ENCODE results near the gene VPS4A. TPM values are rescaled to one million over a fixed set of nuclear protein-coding genes. Genes with fewer than 3 reads are reported as not detected.

The VPS4A gene
- total and polyA plus RNA-seq, 2 of the 8 experiments (the other 6 are each of a cell fraction or from before 2014, with no cell fraction given) = 14.1 to 24.1 TPM

- TF ChIP-seq, protein P1, sequence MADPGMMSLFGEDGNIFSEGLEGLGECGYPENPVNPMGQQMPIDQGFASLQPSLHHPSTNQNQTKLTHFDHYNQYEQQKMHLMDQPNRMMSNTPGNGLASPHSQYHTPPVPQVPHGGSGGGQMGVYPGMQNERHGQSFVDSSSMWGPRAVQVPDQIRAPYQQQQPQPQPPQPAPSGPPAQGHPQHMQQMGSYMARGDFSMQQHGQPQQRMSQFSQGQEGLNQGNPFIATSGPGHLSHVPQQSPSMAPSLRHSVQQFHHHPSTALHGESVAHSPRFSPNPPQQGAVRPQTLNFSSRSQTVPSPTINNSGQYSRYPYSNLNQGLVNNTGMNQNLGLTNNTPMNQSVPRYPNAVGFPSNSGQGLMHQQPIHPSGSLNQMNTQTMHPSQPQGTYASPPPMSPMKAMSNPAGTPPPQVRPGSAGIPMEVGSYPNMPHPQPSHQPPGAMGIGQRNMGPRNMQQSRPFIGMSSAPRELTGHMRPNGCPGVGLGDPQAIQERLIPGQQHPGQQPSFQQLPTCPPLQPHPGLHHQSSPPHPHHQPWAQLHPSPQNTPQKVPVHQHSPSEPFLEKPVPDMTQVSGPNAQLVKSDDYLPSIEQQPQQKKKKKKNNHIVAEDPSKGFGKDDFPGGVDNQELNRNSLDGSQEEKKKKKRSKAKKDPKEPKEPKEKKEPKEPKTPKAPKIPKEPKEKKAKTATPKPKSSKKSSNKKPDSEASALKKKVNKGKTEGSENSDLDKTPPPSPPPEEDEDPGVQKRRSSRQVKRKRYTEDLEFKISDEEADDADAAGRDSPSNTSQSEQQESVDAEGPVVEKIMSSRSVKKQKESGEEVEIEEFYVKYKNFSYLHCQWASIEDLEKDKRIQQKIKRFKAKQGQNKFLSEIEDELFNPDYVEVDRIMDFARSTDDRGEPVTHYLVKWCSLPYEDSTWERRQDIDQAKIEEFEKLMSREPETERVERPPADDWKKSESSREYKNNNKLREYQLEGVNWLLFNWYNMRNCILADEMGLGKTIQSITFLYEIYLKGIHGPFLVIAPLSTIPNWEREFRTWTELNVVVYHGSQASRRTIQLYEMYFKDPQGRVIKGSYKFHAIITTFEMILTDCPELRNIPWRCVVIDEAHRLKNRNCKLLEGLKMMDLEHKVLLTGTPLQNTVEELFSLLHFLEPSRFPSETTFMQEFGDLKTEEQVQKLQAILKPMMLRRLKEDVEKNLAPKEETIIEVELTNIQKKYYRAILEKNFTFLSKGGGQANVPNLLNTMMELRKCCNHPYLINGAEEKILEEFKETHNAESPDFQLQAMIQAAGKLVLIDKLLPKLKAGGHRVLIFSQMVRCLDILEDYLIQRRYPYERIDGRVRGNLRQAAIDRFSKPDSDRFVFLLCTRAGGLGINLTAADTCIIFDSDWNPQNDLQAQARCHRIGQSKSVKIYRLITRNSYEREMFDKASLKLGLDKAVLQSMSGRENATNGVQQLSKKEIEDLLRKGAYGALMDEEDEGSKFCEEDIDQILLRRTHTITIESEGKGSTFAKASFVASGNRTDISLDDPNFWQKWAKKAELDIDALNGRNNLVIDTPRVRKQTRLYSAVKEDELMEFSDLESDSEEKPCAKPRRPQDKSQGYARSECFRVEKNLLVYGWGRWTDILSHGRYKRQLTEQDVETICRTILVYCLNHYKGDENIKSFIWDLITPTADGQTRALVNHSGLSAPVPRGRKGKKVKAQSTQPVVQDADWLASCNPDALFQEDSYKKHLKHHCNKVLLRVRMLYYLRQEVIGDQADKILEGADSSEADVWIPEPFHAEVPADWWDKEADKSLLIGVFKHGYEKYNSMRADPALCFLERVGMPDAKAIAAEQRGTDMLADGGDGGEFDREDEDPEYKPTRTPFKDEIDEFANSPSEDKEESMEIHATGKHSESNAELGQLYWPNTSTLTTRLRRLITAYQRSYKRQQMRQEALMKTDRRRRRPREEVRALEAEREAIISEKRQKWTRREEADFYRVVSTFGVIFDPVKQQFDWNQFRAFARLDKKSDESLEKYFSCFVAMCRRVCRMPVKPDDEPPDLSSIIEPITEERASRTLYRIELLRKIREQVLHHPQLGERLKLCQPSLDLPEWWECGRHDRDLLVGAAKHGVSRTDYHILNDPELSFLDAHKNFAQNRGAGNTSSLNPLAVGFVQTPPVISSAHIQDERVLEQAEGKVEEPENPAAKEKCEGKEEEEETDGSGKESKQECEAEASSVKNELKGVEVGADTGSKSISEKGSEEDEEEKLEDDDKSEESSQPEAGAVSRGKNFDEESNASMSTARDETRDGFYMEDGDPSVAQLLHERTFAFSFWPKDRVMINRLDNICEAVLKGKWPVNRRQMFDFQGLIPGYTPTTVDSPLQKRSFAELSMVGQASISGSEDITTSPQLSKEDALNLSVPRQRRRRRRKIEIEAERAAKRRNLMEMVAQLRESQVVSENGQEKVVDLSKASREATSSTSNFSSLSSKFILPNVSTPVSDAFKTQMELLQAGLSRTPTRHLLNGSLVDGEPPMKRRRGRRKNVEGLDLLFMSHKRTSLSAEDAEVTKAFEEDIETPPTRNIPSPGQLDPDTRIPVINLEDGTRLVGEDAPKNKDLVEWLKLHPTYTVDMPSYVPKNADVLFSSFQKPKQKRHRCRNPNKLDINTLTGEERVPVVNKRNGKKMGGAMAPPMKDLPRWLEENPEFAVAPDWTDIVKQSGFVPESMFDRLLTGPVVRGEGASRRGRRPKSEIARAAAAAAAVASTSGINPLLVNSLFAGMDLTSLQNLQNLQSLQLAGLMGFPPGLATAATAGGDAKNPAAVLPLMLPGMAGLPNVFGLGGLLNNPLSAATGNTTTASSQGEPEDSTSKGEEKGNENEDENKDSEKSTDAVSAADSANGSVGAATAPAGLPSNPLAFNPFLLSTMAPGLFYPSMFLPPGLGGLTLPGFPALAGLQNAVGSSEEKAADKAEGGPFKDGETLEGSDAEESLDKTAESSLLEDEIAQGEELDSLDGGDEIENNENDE (IDR thresholded peaks at IDR 0.05; ENCODE audit: insufficient replicate concordance, low read length) = no peak
- no peak for TF ChIP-seq RXRA (IDR thresholded peaks at IDR 0.05; ENCODE audit: insufficient read depth, low read depth, low read length)
Measured at GRCh38 chr16:69286941-69287713, 24.0 kb upstream of the VPS4A start (continued).

All from H1 (cell line).